Measurements from ENCODE around the gene RCBTB2.

The RCBTB2 gene

DNA sequence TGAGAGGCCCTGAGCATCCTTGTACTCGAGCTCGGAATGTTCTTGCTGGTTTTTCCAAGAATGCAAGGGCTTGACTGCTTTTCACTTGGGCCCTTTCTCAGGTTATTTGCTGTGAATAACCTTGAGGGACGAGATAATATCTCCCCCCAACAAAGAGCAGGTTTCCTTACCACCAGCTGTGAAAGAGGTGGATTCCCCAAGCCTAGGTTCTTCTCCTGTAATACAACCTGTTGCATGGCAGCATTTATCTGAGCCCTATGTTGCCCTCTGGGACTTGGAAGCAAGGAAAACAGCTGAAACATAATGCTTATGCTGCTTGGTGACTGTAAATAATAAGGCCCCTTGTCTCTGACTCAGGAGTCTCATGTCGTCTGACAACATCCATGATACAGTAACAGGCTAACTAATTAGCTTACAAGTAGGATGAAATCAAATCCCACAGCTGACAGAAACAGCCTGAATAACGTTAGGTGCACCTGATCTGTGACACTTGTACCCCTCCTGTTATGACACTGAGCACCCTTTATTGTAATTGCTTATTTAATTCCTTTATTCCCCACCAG is 43.6 kb upstream of the RCBTB2 start:
- no peak overlapping the region for H3K4me3 ChIP-seq (ENCODE audit: low read length)
- no peak for DNase-seq (ENCODE audit: low read depth)
- TF ChIP-seq, protein P1, sequence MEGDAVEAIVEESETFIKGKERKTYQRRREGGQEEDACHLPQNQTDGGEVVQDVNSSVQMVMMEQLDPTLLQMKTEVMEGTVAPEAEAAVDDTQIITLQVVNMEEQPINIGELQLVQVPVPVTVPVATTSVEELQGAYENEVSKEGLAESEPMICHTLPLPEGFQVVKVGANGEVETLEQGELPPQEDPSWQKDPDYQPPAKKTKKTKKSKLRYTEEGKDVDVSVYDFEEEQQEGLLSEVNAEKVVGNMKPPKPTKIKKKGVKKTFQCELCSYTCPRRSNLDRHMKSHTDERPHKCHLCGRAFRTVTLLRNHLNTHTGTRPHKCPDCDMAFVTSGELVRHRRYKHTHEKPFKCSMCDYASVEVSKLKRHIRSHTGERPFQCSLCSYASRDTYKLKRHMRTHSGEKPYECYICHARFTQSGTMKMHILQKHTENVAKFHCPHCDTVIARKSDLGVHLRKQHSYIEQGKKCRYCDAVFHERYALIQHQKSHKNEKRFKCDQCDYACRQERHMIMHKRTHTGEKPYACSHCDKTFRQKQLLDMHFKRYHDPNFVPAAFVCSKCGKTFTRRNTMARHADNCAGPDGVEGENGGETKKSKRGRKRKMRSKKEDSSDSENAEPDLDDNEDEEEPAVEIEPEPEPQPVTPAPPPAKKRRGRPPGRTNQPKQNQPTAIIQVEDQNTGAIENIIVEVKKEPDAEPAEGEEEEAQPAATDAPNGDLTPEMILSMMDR (conservative IDR thresholded peaks at IDR 0.05; ENCODE audit: low read depth, low read length) = no peak

- TF ChIP-seq, protein P1 (conservative IDR thresholded peaks at IDR 0.05; ENCODE audit: low read depth, low read length) = no peak
- H3K4me3 ChIP-seq (ENCODE audit: low read length) = no peak overlapping the region
- DNase-seq (ENCODE audit: low read depth) = no peak
Observed at GRCh38 chr13:48575031-48575430, 42.2 kb upstream of the RCBTB2 start.

DNA sequence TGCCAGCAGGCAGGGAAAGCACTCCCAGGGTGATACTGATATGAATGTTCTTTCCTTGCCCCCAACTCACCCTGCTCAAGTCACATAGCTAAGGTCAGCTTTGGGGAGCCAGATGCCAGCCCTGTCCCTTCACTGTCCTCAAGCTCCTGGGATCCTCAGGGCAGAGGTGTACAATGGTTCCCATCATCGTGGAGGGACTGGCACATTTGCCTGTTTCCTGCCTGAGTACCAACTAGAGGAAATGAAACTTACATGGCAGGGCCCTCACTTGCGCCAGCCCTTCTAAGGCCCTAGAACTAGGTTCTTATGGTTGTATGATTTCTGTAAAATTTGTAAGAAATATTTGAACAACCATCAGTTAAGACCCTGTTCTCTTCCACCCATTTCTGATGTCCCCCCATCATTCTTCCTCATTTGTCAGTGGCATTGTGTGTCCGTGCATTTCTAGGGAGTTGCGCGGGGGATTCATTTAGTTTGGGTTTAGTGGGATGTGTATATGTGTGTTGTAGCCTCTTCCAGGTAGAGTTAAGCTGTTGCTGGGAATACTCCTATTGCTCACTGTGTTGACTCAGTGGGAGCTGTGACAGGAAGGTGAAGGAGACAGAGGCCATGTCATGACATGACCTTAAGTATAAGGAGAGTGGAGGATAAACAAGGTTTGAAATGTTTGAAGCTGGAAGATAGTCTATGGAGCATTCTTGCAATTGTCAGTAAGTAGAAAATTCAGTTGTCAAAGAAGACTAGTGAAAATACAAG is 41.3 kb upstream of the RCBTB2 start:
- no peak for DNase-seq (ENCODE audit: low read depth)
- H3K4me3 ChIP-seq (ENCODE audit: low read length) = no peak overlapping the region
- TF ChIP-seq, protein P1 (conservative IDR thresholded peaks at IDR 0.05; ENCODE audit: low read depth, low read length) = no peak

GRCh38 chr13:48573213-48574007 is 40.5 kb upstream of the RCBTB2 start:
- TF ChIP-seq, protein P1 (conservative IDR thresholded peaks at IDR 0.05; ENCODE audit: low read depth, low read length) = no peak
- no peak for DNase-seq (ENCODE audit: low read depth)
- no peak overlapping the region for H3K4me3 ChIP-seq (ENCODE audit: low read length)

DNA sequence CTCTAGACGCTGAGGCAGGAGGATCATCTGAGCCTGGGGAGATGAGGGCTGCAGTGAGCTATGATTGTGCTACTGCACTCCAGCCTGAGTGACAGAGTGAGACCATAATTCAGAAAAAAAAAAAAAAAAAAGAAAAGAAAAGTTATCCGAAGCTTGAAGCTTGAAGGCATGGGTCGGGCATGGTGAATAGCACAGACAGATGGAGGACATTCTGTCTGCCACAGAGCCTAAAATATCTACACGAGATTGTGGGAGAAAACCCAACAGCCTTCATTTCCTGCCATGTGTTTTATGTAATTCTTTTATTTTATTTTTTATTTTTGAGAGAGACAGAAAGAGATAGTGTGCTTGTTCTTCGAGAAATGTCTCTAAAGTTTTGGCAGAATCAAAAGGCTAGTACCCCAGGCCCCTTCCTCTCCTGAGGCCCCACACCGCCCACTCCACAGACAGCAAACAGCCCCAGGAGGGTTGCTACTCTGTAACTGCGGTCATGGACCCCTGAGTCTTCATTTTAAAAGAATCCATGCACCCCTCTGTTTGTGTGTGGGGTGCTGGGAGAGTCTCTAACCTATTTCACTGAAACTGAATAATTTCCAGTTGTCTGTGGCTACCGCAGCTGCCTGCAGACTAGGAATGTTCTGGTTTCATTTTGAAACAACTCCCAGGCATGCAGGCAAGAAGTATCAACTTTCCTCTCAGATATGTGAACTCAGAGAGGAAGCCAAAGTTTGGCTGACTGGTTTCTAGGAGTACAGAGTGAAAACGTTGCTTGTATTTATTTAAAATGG is 38.4 kb upstream of the RCBTB2 start:
- TF ChIP-seq, protein P1 (conservative IDR thresholded peaks at IDR 0.05; ENCODE audit: low read depth, low read length) = no peak
- no peak overlapping the region for H3K4me3 ChIP-seq (ENCODE audit: low read length)
- no peak for DNase-seq (ENCODE audit: low read depth)

DNA sequence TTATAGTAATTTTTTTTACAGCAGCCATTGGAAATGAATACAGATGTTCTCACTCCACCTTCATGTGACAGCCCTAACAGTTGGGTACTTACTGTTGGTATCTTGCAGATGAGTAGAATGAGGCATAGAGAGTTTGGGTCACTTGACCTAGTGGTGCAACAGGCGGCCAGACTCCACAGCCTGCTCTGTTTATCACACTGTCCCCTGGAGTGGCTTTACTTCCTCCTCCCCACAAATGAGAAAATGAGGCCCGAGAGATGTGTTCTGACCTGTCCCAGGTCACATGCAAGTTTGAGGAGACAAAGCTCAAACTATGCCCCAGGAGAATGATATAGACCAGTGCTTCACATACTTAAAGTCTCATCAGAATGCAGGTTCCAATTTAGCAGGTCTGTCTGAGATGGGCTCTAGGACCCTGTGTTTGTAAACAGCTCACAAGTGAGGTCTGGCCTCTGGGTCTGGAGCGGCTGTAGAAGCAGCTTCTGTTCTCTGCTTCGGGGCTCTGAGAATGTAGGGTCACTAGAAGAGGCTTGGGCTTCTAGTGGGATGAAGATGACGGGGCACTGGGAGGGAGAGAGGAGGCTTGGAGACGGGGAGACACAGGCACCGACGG is 37.4 kb upstream of the RCBTB2 start:
- TF ChIP-seq, protein P1 (conservative IDR thresholded peaks at IDR 0.05; ENCODE audit: low read depth, low read length) = no peak
- DNase-seq (ENCODE audit: low read depth) = no peak
- H3K4me3 ChIP-seq (ENCODE audit: low read length) = no peak overlapping the region
